ENCODE measurements around the gene VTI1A.
"Not testable (repeated sequence)": the region's sequence is repeated elsewhere in the genome, so short reads cannot be mapped to it uniquely, and the experiment has no call there.

The VTI1A gene

DNA sequence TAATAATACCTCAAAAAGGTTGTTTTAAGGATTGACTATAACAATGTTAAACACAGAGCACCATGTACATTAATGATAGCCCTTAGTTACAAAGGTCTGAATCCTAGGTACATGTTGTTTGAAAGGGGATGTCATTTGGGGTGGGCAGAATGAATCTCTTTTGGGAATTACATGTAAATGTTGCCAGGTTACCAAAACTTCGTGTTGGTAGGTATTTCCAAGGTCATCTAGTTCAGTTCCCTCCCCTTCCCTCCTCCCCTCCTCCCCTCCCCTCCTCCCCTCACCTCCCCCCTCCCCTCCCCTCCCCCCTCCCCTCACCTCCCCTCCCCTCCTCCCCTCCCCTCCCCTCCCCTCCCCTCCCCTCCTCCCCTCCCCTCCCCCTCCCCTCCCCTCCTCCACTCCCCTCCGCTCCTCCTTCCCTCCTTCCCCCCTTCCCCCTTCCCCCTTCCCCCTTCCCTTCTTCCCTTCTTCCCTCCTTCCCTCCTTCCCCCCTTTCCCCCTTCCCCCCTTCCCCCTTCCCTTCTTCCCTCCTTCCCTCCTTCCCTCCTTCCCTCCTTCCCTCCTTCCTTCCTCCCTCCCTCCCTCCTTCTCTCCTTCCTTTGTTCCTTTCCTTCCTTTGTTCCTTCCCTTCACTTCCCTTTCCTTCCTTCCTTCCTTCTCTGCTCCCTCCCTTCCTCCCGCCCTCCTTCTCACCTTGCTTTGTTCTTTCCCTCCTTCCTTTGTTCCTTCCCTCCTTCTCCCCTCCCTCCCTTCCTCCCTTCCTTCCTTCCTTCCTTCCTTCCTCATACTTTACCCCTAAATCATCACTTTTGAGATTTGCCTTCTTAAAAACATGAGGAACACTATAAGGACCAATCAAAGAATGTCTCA lies 8.1 kb downstream of the VTI1A start:
- DNase-seq (ENCODE audit: low spot score) = no peak

DNA sequence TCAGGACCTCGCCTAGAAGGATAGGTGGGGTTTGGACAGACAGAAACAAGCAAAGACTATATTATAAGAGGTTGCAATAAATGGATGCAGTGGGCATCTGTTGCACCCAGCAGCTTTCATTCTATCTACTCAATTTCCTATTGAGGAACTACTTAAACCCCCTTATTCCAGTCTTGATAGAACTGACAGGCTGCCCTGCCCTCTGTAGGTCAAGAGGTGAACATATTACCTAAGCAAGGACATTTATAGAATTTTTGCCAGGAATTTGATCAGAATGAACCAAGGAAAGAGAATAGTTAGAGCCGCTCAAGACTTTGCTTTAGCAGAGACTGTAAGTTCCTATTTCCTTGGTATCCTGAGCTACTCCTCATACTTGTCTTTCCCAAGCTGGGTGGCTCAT lies 9.5 kb downstream of the VTI1A start:
- DNase-seq (ENCODE audit: low spot score) = no peak

DNA sequence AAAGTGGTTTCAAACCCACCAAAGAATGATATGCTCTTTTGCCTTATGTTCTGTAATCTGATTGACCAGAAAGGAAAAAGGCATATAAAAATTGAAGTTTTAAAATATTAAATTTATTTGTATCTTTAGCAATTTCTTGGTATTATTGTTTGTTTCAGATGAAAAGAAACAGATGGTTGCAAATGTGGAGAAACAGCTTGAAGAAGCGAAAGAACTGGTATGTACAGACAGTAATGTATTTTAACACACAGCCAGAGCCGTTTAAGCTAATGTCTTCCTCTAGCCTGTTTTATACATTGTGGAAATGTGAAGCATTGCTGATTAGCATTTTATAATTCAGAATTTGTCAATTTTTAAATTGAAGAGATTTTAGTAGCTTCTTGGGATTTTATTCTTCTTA lies 13.4 kb downstream of the VTI1A start:
- no peak for DNase-seq (ENCODE audit: low spot score)

DNA sequence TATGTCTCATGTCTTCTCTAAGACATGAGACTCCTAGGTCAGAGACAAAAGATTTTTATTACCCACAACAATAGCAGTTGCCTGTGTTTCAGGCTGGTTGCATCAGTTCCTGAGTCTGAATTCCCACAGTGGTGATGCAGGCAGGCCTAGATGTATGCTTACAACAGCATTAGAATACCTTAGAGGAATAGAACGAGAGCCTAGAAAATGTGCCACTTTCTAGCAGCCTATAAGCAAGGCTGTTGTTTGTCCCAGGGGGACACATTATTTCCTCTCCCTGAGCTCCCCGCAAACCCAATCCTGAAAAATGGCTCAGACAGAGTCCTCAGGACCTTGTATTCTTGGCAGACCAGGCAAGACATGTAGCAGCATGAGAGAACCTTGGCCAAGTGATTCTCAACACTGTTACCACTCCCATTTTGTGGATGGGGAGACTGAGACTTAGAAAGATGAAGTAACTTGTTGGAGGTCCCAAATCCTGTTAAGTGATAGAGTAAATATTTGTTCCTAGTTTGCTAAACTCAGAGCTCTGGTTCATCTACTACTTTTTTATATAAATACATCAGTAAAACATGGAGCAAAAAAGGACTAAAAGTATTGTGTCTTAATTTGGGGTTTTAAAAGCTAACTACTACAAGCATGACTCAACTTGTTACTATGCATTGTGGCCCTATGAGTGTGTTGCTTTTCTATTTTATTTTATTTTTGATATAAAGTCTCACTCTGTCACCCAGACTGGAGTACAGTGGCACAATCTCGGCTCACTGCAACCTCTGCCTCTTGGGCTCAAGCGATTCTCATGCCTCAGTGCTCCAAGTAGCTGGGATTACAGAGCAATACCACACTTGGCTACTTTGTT lies 14.2 kb downstream of the VTI1A start:
- no peak for DNase-seq (ENCODE audit: low spot score)

DNA sequence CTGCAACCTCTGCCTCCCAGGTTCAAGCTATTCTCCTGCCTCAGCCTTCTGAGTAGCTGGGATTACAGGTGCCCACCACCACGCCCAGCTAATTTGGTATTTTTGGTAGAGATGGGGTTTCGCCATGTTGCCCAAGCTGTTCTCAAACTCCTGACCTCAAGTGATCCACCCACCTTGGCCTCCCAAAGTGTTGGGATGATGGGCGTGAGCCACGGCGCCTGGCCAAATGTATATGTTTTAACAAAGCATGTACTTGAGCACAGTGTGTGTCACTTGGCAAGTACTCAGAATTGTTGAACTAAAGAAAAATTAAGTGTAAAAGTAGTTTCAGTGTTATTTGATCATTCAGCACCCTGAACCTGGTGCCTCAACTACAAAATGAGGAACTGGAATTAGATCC lies 17.1 kb downstream of the VTI1A start:
- DNase-seq (ENCODE audit: low spot score) = not testable (repeated sequence)

DNA sequence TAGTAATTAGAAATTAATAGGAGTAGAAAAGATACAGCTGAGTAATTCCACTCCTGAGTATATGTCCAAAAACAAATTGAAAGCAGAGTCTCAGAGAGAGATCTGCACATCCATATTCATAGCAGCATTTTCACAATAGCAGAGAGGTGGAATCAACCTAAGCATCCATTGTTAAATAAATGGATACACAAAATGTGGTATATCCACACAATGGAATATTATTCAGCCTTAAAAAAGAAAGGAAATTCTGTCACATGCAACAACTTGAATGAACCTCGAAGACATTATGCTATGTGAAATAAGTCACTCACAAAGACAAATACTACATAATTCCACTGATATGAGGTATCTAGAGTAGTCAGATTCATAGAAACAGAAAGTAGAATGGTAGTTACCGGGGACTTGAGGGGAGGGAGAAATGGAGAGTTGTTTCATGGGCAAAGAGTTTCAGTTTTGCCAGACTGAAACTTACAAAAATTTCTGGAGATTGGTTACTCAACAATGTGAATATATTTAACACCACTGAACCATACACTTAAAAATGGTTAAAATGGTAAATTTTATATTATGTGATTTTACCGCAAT lies 18.4 kb downstream of the VTI1A start:
- no peak for DNase-seq (ENCODE audit: low spot score)

DNA sequence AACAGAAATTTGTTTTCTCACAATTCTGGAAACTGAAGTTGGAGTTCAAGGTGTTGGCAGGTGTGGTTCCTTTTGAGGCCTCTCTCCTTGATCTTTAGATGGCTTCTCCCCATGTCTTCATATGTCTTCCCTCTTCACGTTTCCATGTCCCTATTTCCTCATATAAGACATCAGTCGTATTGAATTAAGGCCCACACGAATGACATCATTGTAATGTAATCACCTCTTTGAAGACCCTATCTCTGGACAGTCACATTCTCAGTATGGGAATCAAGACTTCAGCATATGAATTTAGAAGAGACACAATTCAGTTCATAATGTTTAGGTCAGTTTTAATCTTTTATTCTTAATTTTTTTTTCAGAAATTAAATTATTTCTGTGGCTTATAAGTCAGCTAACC lies 19.8 kb downstream of the VTI1A start:
- DNase-seq (ENCODE audit: low spot score) = no peak

DNA sequence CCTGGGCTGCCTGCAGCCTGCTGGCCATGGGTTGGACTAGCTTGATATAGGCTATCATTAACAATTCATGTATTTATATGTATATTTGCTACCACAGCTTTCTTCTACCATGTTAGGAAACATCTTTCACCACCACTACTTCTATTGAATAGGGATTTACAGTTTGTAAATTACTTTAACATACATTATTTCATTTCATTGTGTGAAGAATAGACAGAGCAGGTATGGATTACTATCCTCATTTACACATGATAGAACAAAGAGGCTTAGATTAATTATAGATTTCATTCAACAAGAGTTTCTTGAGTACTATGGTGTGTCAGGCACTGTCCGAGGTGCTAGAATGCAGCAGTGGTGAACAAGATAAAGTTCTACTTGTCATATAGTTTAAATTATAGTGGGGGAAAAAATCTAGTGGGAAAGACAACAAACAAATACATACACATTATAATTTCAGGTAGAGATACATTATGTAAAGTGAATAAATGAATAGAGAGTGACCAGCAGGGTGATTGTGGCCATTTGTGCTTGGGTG lies 20.6 kb downstream of the VTI1A start:
- DNase-seq (ENCODE audit: low spot score) = no peak

DNA sequence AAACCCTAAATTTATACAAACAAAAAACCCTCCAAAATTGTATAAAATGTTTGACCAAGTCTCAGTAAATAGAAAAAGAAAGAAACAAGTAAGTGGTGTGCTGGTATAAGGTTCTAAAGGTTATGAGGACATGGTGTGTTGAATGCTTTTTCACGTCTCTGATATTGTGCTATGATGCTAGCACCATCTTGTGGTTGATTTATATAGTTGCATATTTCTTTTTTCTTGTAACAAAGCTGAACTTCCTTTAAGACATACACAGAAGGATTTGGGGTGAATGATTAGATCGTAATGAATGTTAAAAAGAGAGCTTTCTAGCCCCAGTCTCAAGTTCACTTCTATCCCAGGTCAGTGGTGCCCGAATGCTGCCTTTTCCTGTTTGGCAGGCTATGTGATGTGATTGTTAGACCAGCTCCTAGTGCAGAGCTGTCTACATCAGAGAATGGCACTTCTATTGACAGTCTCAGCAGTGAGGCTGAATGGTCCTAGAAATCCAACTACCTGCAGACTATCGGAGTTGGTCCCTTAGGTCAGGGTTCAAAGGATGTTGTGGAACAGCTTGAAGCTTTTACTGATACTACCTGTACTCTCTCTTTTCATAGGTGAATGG lies 25.0 kb downstream of the VTI1A start:
- peak; percentile 36 for DNase-seq (ENCODE audit: low spot score)

DNA sequence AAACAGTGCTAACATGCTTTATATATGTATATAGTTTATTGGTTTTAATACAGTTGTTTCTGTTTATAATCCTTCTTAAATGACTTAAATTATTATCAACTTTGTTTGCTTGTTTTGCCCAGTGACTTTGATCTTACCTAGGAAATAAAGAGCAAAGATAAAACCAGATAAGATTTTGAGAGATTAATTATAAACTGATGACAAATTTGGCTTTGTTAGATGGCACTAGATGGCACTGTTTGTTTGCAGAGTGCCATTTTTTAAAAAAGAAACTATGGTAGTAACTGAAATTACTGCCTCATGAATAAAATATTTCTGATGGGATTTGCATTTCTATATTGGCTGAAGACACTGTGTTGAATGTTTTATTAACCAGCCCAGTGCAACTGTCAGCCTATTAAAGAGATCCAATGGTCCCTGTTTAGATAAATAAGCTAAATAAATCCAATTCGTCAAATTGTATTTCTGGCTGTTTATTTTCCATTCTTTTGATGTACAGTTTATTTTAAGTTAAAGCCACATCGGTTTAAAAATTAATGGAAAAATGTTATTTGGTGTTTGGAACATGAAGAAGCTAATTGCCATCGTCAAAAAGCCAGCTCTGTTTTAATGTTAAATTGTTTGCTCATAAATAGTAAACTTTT lies 28.7 kb downstream of the VTI1A start:
- no peak for DNase-seq (ENCODE audit: low spot score)

DNA sequence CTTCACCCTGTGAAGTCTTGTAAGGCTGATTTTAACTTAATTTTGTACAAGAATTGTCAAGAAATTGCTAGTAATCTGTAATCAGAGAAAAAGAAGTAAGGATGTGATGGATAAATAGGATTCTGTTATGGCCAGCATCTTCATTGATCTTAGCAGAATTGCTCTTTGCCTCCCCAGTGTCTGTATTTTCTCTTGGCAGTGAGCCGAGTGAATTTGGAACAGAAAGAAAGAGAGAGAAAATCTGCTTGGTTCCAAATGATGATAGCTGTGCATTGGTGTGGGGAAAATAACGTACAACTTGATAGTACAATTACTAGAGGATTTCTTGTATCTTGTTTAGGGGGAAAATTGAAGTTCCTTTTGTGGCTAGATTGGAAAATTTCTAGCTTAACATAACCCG lies 34.6 kb downstream of the VTI1A start:
- DNase-seq (ENCODE audit: low spot score) = no peak

DNA sequence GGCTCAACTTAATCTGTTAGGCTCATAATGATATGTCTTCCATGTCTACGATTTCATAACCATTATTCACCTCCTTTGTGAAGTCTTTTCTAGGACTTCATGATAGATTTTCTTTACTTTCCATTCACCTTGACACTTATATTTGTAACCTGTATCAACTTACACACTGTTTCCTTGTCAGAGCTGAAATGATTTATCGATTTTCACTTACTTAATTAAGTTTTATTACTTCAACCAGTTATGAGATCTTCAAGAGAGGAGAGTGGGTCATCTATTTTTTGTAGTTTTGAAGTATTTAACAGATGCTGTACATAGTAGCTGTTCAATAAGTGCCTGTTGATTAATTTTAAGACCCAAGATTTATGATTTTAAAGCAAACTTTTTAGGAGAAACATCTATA lies 37.4 kb downstream of the VTI1A start:
- no peak for DNase-seq (ENCODE audit: low spot score)

DNA sequence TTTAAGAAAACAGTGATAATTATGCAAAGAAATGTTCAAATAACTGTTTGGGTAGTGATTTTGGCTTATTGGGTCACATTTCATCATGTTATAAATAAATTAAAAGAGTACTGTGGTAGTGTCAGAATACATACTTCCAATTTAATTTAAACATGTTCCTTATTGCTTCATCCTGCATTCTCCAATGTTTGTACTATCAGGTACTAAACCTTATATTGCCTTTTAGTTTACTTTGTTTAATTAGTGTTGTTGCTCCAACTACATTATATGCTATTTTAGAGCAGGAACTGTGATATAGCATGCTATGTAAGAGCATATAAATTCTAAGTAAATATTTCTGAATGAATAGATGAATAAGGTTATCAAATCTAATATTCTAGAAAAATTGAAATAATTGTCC lies 40.9 kb downstream of the VTI1A start:
- DNase-seq (ENCODE audit: low spot score) = no peak

DNA sequence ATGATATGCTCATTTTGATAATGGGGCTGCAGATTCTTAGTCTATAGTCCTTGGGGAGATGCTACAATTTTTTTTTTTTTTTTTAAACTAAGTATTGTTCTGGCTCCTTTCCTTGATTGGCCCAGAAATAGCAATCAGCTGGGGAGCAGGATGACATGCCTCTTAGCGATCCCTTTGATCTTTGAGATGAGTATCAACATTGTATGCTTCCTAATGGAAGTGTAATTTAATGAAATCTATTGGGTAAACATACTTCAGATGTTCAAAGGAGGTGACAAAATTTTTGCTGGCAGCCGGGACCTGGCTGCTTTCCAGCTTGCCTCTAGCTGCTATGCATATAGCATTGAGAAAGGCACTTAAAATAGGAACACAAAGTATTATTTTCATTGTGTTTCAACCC lies 43.5 kb downstream of the VTI1A start:
- DNase-seq (ENCODE audit: low spot score) = no peak

DNA sequence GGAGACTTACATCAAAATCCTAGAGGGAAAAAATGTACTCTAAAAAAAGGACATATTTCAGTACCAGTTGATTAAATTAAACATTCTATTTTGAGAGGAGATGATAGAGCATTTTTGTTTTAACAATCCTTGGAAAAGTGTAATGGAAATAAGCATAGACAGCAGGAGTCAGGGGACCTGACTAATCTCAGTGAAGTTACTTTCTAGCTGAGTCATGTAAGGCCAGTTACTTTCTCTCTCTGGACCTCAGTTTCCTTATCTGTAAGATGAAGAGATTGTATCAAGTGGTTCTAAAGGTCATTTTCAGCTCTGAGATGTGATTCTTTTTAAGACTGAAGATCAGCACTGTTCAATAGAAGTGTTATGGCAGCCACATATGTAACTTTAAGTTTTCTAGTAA lies 44.1 kb downstream of the VTI1A start:
- no peak for DNase-seq (ENCODE audit: low spot score)

DNA sequence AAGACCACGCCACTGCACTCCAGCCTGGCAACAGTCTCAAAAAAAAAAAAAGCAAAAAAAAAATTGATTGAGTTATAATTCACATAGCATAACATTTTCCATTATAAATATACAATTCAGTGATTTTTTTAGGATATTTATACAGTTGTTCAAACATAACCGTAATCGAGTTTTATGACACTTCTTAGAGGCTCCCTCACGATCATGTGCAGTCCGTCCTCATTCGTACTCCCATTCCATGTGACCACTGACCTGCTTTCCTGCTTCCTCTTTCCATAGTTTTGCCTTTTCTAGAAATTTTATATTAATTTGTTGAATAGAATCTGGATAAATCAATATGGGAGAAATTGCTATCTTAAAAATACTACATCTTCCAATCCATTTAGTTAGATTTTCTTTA lies 45.7 kb downstream of the VTI1A start:
- DNase-seq (ENCODE audit: low spot score) = no peak

DNA sequence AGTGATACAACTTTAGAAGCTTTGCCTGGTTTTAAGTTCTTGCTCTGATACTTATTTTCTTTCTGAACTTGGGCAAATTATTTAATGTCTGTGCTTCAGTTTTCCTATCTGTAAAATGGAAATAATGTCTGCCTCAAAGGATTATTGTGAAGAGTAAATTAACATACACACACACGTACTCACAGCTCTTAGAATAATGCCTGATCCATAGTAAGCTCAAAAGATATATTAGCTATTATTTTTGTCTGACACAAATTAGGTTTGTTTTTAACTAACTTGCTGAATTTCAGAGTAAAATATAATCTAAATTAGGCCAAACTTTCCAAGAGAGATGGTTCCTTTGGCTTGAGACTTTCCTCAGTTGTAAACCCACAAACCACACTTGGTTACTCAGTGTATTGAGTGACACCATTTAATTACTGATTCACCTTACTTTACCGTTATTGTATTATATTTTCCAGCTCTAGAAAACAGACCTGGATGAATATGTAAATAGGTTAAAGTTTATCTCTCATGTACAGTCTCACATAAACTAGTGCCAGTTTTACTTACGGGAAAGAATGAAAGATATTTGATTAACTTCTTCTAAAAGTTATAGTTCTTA lies 50.4 kb downstream of the VTI1A start:
- DNase-seq (ENCODE audit: low spot score) = no peak

DNA sequence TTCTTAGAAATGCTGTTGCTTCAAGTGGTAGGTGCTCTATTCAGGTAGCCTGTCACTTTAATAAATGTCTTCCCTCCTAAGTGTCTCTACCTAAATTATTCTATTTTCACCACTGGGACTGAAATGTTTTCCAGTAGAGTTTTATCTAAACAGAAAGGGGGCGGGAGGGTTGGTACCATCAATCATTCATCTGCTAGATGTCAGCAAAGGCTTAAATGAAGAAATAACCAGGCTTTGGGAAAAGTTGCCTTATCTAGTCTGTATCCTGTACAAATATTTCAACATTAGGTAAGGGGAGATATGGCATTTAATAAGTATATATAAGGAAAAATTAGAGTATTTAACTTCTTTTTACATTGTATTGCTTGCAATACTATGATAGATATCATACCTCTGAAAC lies 51.8 kb downstream of the VTI1A start:
- peak; percentile 7 for DNase-seq (ENCODE audit: low spot score)

DNA sequence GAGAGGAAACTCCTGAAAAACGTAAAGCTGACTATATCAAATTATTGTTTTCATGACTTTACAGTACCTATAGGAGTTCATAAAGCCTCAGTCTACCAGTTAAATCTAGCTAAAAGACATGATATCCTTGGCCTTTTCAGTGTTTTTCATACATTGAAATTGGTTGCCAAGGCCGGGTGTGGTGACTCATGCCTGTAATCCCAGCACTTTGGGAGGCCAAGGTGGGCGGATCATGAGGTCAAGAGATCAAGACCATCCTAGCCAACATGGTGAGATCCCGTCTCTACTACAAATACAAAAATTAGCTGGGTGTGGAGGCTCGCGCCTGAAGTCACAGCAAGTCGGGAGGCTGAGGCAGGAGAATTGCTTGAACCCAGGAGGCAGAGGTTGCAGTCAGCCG lies 53.0 kb downstream of the VTI1A start:
- not testable (repeated sequence) for DNase-seq (ENCODE audit: low spot score)

DNA sequence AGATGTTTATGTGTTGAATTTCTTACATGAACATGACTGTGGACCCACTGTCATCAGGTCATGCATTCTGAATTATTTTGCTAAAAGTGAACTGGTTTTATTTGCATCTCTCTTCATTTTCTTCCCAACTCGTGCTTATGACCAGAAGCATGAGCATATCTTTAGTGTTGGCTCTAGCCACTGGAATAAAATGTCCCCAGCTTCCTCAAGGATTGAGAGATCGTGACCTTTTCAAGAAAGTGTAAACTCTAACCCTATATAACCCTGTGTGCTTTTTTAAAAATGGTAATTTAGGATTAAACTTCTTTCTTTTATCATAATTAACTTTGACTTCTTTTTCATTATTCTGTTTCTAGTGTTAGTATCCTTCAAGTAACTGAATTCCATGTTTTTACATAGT lies 55.5 kb downstream of the VTI1A start:
- DNase-seq (ENCODE audit: low spot score) = no peak

DNA sequence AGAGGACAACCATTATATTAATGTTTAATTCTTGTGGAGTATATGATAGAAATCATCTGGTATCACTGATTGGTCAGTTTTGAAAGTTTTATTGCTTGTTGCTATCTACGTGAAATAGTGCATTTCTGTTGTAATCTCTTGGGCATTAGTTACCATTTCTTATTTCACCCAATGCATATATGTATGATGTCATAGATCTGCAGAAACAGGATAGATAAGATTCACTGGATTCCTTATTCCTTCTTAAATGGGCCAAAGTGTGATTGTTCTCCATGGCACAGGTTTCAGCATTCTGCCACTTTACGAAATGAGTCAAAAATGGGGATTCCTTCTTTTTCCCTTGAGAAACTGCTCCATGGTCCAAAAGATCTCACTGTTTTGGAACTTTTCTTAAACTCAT lies 56.6 kb downstream of the VTI1A start:
- DNase-seq (ENCODE audit: low spot score) = no peak

All from HuH-7.5 (cell line).